GM12878 (cell line): ENCODE measurements around the gene DCAF12L2.

ENCODE experiments used
- TF ChIP-seq, protein P1 (sequence below), 3 experiments: IDR thresholded peaks in 2 of 3; conservative IDR thresholded peaks in 1 of 3; 2 replicates each; pipeline ENCODE4 v1.5.1; 2011; ENCODE audit warnings: low read depth in 3 of 3, low read length in 3 of 3, mild to moderate bottlenecking in 3 of 3, control low read depth in 2 of 3, moderate library complexity in 2 of 3, inconsistent platforms in 1 of 3, mixed read lengths in 1 of 3; ENCODE audit not compliant: control insufficient read depth in 2 of 3, insufficient read depth in 1 of 3; ENCODE audit errors: extremely low read depth in 1 of 3
- TF ChIP-seq, protein P2 (sequence below): IDR thresholded peaks from 2 replicates; pipeline ENCODE4 v1.6.1; 2012; ENCODE audit warnings: improper control_type of control experiment, low read depth, low read length; ENCODE audit not compliant: insufficient replicate concordance

DNA sequence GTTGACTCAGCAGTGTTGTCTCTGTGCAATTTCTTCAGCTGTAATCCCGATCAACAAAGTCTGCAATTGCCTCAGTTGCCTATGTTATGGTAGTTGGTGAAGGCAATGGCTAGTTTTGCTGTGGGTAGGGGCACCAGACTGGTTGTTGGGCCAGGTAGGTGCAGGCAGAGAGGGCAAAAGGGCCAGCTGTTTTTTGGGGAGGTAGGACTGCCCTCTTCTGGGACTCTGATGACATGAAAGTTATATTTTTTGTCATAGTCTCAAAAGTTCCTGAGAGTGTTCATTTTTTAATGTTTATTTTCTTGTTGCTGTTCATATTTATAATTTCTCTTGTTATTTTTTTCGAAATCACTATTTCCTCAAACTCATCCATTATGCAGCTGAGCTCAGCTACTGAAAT, 25.1 kb downstream of the DCAF12L2 start:
- TF ChIP-seq, protein P1, sequence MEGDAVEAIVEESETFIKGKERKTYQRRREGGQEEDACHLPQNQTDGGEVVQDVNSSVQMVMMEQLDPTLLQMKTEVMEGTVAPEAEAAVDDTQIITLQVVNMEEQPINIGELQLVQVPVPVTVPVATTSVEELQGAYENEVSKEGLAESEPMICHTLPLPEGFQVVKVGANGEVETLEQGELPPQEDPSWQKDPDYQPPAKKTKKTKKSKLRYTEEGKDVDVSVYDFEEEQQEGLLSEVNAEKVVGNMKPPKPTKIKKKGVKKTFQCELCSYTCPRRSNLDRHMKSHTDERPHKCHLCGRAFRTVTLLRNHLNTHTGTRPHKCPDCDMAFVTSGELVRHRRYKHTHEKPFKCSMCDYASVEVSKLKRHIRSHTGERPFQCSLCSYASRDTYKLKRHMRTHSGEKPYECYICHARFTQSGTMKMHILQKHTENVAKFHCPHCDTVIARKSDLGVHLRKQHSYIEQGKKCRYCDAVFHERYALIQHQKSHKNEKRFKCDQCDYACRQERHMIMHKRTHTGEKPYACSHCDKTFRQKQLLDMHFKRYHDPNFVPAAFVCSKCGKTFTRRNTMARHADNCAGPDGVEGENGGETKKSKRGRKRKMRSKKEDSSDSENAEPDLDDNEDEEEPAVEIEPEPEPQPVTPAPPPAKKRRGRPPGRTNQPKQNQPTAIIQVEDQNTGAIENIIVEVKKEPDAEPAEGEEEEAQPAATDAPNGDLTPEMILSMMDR (IDR thresholded peaks at IDR 0.05 in 2 of 3, conservative IDR thresholded peaks at IDR 0.05 in 1 of 3; ENCODE audit: control insufficient read depth in 2 of 3, extremely low read depth in 1 of 3, insufficient read depth in 1 of 3, low read depth in 3 of 3, low read length in 3 of 3) = no peak
- TF ChIP-seq, protein P2, sequence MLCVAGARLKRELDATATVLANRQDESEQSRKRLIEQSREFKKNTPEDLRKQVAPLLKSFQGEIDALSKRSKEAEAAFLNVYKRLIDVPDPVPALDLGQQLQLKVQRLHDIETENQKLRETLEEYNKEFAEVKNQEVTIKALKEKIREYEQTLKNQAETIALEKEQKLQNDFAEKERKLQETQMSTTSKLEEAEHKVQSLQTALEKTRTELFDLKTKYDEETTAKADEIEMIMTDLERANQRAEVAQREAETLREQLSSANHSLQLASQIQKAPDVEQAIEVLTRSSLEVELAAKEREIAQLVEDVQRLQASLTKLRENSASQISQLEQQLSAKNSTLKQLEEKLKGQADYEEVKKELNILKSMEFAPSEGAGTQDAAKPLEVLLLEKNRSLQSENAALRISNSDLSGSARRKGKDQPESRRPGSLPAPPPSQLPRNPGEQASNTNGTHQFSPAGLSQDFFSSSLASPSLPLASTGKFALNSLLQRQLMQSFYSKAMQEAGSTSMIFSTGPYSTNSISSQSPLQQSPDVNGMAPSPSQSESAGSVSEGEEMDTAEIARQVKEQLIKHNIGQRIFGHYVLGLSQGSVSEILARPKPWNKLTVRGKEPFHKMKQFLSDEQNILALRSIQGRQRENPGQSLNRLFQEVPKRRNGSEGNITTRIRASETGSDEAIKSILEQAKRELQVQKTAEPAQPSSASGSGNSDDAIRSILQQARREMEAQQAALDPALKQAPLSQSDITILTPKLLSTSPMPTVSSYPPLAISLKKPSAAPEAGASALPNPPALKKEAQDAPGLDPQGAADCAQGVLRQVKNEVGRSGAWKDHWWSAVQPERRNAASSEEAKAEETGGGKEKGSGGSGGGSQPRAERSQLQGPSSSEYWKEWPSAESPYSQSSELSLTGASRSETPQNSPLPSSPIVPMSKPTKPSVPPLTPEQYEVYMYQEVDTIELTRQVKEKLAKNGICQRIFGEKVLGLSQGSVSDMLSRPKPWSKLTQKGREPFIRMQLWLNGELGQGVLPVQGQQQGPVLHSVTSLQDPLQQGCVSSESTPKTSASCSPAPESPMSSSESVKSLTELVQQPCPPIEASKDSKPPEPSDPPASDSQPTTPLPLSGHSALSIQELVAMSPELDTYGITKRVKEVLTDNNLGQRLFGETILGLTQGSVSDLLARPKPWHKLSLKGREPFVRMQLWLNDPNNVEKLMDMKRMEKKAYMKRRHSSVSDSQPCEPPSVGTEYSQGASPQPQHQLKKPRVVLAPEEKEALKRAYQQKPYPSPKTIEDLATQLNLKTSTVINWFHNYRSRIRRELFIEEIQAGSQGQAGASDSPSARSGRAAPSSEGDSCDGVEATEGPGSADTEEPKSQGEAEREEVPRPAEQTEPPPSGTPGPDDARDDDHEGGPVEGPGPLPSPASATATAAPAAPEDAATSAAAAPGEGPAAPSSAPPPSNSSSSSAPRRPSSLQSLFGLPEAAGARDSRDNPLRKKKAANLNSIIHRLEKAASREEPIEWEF = no peak
